Measurements from ENCODE around the gene C10orf143. TPM values are rescaled to one million over a fixed set of nuclear protein-coding genes. Genes with fewer than 3 reads are reported as not detected.

C10orf143 gene
- total RNA-seq, 2 experiments from 2014 or later: 4.4 to 4.7 TPM

- H3K9me3 Mint-ChIP-seq (ENCODE audit: insufficient read depth): no peaks in the 10 kb centered on the region
- no peak overlapping the region for H3K4me3 Mint-ChIP-seq
- H3K27ac Mint-ChIP-seq: no peak overlapping the region
- DNase-seq: no peak
- H3K27me3 Mint-ChIP-seq (ENCODE audit: low read depth): peaks cover 3% of the 10 kb centered on the region
- H3K36me3 Mint-ChIP-seq (ENCODE audit: low read depth): no peaks in the 10 kb centered on the region
- no peaks in the 10 kb centered on the region for H3K4me1 Mint-ChIP-seq (ENCODE audit: low read depth)
- ATAC-seq: no peak
- POLR2A ChIA-PET: no interaction called here
- CTCF ChIA-PET: no interaction called here
Observed at GRCh38 chr10:130041451-130042371, 68.9 kb downstream of the C10orf143 start.

- peaks cover 3% of the 10 kb centered on the region for H3K27me3 Mint-ChIP-seq (ENCODE audit: low read depth)
- DNase-seq: no peak
- no peak for ATAC-seq
- H3K4me3 Mint-ChIP-seq: no peak overlapping the region
- POLR2A ChIA-PET: no interaction called here
- CTCF ChIA-PET: no interaction called here
- no peaks in the 10 kb centered on the region for H3K4me1 Mint-ChIP-seq (ENCODE audit: low read depth)
- H3K27ac Mint-ChIP-seq: no peak overlapping the region
- no peaks in the 10 kb centered on the region for H3K36me3 Mint-ChIP-seq (ENCODE audit: low read depth)
- no peaks in the 10 kb centered on the region for H3K9me3 Mint-ChIP-seq (ENCODE audit: insufficient read depth)
Observed at GRCh38 chr10:130040817-130041330, 69.8 kb downstream of the C10orf143 start.

- ChIA-PET CTCF (no interaction called here), POLR2A (no interaction called here)
- H3K9me3 Mint-ChIP-seq (ENCODE audit: insufficient read depth): no peaks in the 10 kb centered on the region
- H3K4me3 Mint-ChIP-seq: no peak overlapping the region
- no peak overlapping the region for H3K27ac Mint-ChIP-seq
- H3K36me3 Mint-ChIP-seq (ENCODE audit: low read depth): no peaks in the 10 kb centered on the region
- H3K27me3 Mint-ChIP-seq (ENCODE audit: low read depth): peaks cover 3% of the 10 kb centered on the region
- no peaks in the 10 kb centered on the region for H3K4me1 Mint-ChIP-seq (ENCODE audit: low read depth)
- DNase-seq (no peak), ATAC-seq (no peak)
Observed at GRCh38 chr10:130040351-130040750, 70.3 kb downstream of the C10orf143 start.

GRCh38 chr10:130039141-130039540, 71.5 kb downstream of the C10orf143 start:
- Mint-ChIP-seq H3K4me3 (no peak overlapping the region), H3K36me3 (ENCODE audit: low read depth) (no peaks in the 10 kb centered on the region), H3K4me1 (ENCODE audit: low read depth) (no peaks in the 10 kb centered on the region), H3K27me3 (ENCODE audit: low read depth) (peaks cover 3% of the 10 kb centered on the region), H3K27ac (no peak overlapping the region), H3K9me3 (ENCODE audit: insufficient read depth) (no peaks in the 10 kb centered on the region)
- ChIA-PET CTCF (no interaction called here), POLR2A (no interaction called here)
- DNase-seq: no peak
- ATAC-seq: no peak

GRCh38 chr10:130038611-130039109, 72.0 kb downstream of the C10orf143 start:
- ChIA-PET POLR2A (no interaction called here), CTCF (no interaction called here)
- Mint-ChIP-seq H3K4me3 (no peak overlapping the region), H3K27me3 (ENCODE audit: low read depth) (peaks cover 7% of the 10 kb centered on the region), H3K27ac (no peak overlapping the region), H3K4me1 (ENCODE audit: low read depth) (no peaks in the 10 kb centered on the region), H3K9me3 (ENCODE audit: insufficient read depth) (no peaks in the 10 kb centered on the region), H3K36me3 (ENCODE audit: low read depth) (no peaks in the 10 kb centered on the region)
- DNase-seq (no peak), ATAC-seq (no peak)

- H3K27me3 Mint-ChIP-seq (ENCODE audit: low read depth): peaks cover 8% of the 10 kb centered on the region
Observed at GRCh38 chr10:130038019-130038555, 72.5 kb downstream of the C10orf143 start.

GRCh38 chr10:130037169-130037661, 73.4 kb downstream of the C10orf143 start:
- CTCF ChIA-PET: no interaction called here
- H3K4me3 Mint-ChIP-seq: no peak overlapping the region
- H3K9me3 Mint-ChIP-seq (ENCODE audit: insufficient read depth): no peaks in the 10 kb centered on the region
- H3K4me1 Mint-ChIP-seq (ENCODE audit: low read depth): no peaks in the 10 kb centered on the region
- peaks cover 8% of the 10 kb centered on the region for H3K27me3 Mint-ChIP-seq (ENCODE audit: low read depth)
- DNase-seq: no peak
- ATAC-seq: no peak
- POLR2A ChIA-PET: no interaction called here
- no peak overlapping the region for H3K27ac Mint-ChIP-seq
- H3K36me3 Mint-ChIP-seq (ENCODE audit: low read depth): no peaks in the 10 kb centered on the region

More at GRCh38 chr10:130038019-130038555, 72.5 kb downstream of the C10orf143 start:
- H3K36me3 Mint-ChIP-seq (ENCODE audit: low read depth): no peaks in the 10 kb centered on the region
- no peak overlapping the region for H3K4me3 Mint-ChIP-seq
- ChIA-PET POLR2A (no interaction called here), CTCF (no interaction called here)
- DNase-seq: no peak
- no peaks in the 10 kb centered on the region for H3K9me3 Mint-ChIP-seq (ENCODE audit: insufficient read depth)
- no peak for ATAC-seq
- H3K4me1 Mint-ChIP-seq (ENCODE audit: low read depth): no peaks in the 10 kb centered on the region
- H3K27ac Mint-ChIP-seq: no peak overlapping the region

- DNase-seq (no peak), ATAC-seq (no peak)
- CTCF ChIA-PET: no interaction called here
- Mint-ChIP-seq H3K4me3 (no peak overlapping the region), H3K4me1 (ENCODE audit: low read depth) (no peaks in the 10 kb centered on the region), H3K27ac (no peak overlapping the region), H3K36me3 (ENCODE audit: low read depth) (no peaks in the 10 kb centered on the region), H3K27me3 (ENCODE audit: low read depth) (peaks cover 4% of the 10 kb centered on the region), H3K9me3 (ENCODE audit: insufficient read depth) (no peaks in the 10 kb centered on the region)
- POLR2A ChIA-PET: no interaction called here
Observed at GRCh38 chr10:130036296-130037065, 74.1 kb downstream of the C10orf143 start.

GRCh38 chr10:130029209-130029608, 81.4 kb downstream of the C10orf143 start:
- Mint-ChIP-seq H3K27ac (no peak overlapping the region), H3K4me3 (no peak overlapping the region), H3K36me3 (ENCODE audit: low read depth) (no peaks in the 10 kb centered on the region), H3K4me1 (ENCODE audit: low read depth) (no peaks in the 10 kb centered on the region), H3K9me3 (ENCODE audit: insufficient read depth) (no peaks in the 10 kb centered on the region), H3K27me3 (ENCODE audit: low read depth) (peaks cover 4% of the 10 kb centered on the region)
- ChIA-PET POLR2A (no interaction called here), CTCF (no interaction called here)
- no peak for DNase-seq
- ATAC-seq: no peak

GRCh38 chr10:130028465-130028819, 82.2 kb downstream of the C10orf143 start:
- no peaks in the 10 kb centered on the region for H3K36me3 Mint-ChIP-seq (ENCODE audit: low read depth)
- no peak overlapping the region for H3K4me3 Mint-ChIP-seq
- H3K9me3 Mint-ChIP-seq (ENCODE audit: insufficient read depth): no peaks in the 10 kb centered on the region
- no peaks in the 10 kb centered on the region for H3K27me3 Mint-ChIP-seq (ENCODE audit: low read depth)
- ChIA-PET CTCF (no interaction called here), POLR2A (no interaction called here)
- DNase-seq (no peak), ATAC-seq (no peak)
- no peaks in the 10 kb centered on the region for H3K4me1 Mint-ChIP-seq (ENCODE audit: low read depth)
- H3K27ac Mint-ChIP-seq: no peak overlapping the region

GRCh38 chr10:130027716-130028464, 82.7 kb downstream of the C10orf143 start:
- no peak overlapping the region for H3K4me3 Mint-ChIP-seq
- no peaks in the 10 kb centered on the region for H3K9me3 Mint-ChIP-seq (ENCODE audit: insufficient read depth)
- CTCF ChIA-PET: no interaction called here
- H3K27ac Mint-ChIP-seq: no peak overlapping the region
- DNase-seq: no peak
- H3K27me3 Mint-ChIP-seq (ENCODE audit: low read depth): no peaks in the 10 kb centered on the region
- H3K4me1 Mint-ChIP-seq (ENCODE audit: low read depth): no peaks in the 10 kb centered on the region
- POLR2A ChIA-PET: no interaction called here
- no peak for ATAC-seq
- H3K36me3 Mint-ChIP-seq (ENCODE audit: low read depth): no peaks in the 10 kb centered on the region
